CD4-positive, alpha-beta T cell treated with Interleukin-17A for 4 hours (primary cell): Measurements from ENCODE around the gene SMAP2.
A peak's percentile ranks its signal among the peaks of the same experiment; 100 is the strongest.
"Not testable (repeated sequence)": the region's sequence is repeated elsewhere in the genome, so short reads cannot be mapped to it uniquely, and the experiment has no call there.

ENCODE experiments used
- DNase-seq: peaks from one replicate; pipeline ENCODE4 v3.0.0-alpha.2; 2020; ENCODE audit warnings: mixed read lengths

SMAP2 gene

DNA sequence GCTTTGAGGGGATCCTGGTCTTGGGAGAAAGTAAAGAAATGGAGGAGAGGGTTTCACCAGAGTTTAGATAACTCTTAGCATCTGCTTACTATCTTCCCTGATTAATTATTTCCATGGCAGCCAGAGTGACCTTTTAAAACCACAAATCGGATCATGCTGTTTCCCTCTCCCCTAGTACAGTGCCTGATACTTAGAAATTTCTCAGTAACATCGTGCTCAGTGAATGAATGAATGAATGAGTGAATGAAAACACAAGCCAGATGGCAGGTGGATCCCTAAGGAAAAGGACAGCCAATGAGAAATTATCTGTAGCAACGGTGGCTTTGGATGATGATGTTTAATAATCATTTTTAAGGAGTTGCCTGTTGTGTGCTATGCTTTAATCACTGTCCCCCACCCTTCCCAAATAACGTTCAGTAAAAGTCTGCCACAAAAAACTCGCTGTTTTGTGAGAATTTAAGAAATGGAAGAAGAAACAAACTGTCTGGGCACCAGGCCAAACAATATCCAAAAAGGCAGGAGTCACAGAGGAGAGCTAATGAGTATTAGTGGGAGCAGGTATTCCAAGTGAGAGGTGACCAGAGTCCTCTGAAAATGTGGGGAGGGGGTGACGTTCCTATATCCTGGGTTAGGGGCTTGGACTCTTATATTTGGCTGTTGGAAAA is 737 bp upstream of the SMAP2 start:
- no peak for DNase-seq

DNA sequence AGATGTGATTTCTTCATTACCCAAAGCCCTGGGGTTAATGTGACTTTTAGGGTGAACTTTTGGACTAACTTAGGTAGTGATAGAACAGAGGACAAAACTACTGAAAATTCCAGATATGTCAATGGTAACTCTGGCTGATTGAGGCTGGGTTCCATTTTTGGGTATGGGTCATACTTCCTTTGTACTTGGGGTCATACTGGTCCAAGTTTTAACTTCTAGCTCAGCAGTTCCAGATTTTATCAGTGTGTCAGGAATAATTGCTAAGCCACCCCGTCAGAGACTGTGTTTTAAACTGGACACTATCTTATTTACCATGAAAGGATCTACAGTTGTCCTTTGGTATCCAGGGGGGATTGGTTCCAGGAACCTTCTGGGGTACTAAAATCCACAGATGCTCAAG is 4.0 kb downstream of the SMAP2 start:
- no peak for DNase-seq

DNA sequence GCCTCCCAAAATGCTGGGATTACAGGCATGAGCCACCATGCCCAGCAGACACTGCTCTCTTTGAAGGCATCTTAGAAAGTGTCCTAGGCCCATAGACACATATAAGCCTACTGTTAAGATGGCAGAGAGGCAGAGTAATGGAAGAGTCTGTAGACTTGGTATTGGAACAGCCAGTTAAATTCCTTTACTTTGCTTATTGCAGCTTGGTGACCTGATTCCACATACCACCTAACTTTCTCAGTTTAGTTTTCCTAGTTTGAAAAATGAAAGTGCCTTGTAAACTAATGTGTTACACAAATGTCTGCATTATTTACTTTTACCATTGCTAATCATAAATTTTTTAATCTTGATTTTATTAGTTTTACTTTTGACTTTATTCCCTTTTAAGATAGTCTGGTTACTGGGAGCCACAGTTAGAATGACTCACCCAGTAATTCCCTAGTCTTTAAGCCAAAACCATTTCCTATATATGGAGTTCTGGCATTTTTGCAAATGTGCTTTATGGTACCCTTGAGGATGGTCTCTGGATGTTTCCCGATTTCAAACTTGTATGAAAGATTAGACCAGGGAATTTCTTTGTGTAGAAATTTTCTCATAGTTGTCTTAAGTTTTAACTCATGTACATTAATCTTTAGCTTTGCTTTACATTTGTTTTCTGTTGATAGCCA is 6.4 kb downstream of the SMAP2 start:
- DNase-seq: no peak

DNA sequence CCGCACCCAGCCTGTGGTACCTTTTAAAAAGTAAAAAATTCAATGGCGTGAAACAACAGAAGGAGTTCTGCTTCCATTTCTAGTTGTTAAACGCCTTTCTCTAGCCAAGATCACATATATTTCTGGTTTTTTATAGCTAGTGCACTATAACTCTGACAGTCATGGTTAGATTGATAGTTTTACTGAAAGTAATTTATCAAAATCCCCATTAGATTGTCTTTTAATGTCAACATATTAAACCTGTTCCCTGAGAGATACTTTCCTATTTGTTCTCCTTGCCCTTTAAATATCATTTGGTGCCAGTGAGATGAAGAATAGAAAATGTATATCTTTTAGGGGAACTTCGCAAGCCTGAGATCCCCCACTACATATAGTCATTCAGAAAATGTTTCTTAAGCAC is 7.3 kb downstream of the SMAP2 start:
- DNase-seq: no peak

DNA sequence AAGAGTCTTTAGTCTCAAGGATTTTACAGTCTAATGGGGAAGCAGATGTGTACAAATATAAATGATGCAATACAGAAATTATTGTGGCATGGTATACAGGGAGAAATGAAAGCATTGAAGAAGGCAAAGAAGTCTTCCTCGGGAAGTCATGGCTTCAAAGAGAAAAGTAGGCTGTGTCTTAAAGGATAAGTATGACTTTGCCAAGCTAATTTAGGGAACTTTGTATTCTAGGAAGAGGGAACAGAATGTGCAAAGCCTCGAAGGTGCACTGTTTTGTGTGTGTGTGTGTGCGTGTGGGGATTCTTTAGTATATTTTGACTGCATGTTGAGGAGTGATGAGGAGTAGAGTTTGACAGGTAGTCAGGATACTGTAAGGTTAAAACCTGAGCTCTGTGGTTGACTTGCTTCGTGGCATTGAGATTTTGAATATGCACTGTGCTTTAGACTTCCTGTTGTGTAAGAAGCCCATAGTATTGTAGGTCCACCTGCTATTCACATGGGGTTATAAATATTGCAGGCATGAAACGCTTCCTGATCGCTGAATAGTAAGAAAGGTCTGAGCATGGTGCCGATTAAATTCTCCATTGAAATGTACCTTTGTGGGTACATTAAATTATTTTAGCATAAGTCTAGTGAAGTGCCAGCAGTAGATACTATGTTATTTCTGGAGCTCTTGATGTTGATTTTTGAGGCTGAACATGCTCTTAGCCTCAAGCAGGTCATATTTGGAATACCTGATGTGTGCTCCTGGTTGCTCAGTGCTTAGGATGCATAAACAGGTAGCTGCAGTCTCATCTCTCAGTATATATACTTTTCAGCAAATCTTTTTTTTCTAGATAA is 8.0 kb downstream of the SMAP2 start:
- DNase-seq: peak; percentile 35

DNA sequence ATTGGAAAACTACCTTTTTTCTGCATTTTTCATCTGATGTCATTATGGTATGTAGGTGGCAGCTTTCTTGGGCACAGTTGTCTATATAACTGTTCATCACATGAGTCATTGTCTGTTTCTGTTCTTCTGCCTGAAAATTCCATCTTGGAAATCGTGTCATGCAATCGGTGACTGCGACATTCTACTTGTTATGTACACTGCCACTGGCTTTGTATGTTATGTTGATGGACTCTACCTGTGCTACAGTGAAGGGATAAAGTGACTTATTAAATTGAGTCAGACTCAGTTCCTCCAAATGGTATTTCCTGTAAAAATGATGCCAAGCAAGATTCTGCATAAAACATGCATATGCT is 8.6 kb downstream of the SMAP2 start:
- DNase-seq: no peak

DNA sequence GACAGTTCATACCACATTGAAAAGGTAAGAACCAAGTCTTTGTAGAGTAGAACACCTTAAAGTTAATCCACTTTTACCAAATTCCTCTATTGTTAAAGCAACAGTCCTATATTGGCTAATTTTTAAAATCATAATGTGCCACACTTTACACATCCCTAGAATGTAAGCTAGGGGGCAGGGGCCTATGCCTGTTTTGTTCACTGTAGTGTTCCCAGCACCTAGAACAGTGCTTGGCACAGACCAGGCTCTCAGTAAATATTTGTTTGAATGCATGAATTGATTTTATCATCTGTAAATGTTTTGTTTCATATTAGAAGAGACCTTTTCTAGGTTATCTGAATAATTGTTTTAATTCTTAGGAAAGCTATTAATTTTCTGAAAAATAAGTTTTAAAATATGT is 9.1 kb downstream of the SMAP2 start:
- no peak for DNase-seq

DNA sequence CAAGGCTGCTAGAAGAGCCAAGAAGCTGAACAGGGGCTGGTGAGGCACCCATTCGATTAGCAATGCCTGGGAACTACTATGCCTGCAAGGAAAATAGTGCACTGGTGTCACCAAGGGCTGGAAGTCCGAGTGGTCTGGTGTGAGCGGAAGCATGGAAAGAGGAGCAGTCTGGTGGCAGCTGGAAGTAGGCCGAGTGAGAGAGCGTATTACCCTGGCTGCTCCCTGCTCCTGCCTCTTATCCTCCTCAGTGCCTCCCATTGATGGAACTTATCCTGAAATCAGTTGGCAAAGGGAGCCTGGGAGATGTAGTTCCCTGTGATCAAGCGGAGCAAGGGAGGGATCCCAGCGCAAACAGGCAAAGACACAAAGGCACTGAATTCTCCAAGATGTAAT is 9.6 kb downstream of the SMAP2 start:
- DNase-seq: no peak

DNA sequence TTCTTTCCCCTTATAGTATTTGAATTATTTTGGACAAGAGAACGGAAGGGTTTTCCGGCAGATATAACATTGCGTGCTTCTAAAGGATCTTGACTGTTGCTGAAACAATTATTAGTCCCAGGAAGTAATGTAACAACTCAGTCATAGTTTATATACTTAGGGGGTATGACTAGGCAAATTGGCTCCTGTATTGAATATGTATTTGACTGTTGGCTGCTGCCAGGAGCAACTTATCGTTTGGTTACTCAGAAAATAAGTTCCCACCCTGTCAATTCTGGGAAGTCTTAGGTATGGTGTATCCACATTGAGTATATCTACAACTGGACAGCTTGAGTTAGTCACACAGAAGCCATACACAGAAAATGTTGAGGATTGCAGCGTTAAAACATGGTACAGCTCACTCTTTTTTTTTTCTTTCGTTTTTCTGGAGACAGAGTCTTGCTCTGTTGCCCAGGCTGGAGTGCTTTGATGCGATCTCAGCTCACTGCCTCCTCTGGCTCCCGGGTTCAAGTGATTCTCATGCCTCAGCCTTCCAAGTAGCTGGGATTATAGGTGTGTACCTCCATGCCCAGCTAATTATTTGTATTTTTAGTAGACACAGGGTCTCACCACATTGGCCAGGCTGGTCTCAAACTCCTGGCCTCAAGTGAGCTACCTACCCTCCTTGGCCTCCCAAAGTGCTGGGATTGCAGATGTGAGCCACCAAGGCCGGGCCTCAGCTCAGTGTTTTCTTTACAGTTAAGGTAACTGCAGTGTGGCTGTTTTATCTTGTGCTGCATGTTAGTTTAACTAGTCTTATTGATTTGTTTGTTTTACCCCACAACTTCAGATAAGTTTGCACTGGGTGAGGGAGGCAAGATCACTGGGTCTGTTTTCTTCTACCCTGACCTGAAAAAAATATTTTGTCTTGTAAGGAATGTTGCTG is 10.2 kb downstream of the SMAP2 start:
- no peak for DNase-seq

DNA sequence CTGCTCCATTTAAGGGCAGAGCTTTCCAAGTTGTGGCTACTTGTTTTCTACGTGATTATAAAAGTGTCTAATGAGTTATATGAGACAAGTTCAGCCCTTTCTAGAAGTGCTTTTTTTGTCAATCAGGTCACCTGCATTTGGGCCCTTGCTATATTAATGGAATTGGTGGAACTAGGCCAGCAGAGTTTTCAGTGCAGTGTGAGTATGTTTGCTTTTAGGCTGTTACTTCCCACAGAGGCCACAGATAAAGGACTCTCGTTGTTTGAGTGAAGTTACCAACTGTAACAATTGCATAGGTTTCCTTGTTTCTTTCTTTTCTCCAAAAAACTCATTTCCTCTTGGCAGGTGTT is 10.9 kb downstream of the SMAP2 start:
- no peak for DNase-seq

DNA sequence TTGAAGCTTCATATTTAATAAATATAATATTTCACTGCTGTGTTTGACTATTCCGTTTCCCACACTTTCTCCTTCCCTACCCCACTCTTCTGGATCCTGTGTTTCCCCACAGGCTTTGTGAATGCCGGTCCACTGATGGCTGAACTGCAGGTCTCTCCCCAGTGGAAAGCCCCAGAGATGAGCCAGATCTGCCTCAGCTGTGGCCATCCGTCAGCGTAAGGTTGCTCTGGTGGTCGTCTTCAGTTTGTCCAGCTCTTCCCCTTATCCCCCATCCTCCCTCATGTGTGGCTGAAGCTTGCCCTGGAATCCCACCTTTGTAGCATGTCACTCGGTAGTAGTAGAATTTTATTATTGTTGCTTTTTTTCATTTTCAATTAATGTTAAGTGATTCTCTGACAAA is 11.4 kb downstream of the SMAP2 start:
- no peak for DNase-seq

DNA sequence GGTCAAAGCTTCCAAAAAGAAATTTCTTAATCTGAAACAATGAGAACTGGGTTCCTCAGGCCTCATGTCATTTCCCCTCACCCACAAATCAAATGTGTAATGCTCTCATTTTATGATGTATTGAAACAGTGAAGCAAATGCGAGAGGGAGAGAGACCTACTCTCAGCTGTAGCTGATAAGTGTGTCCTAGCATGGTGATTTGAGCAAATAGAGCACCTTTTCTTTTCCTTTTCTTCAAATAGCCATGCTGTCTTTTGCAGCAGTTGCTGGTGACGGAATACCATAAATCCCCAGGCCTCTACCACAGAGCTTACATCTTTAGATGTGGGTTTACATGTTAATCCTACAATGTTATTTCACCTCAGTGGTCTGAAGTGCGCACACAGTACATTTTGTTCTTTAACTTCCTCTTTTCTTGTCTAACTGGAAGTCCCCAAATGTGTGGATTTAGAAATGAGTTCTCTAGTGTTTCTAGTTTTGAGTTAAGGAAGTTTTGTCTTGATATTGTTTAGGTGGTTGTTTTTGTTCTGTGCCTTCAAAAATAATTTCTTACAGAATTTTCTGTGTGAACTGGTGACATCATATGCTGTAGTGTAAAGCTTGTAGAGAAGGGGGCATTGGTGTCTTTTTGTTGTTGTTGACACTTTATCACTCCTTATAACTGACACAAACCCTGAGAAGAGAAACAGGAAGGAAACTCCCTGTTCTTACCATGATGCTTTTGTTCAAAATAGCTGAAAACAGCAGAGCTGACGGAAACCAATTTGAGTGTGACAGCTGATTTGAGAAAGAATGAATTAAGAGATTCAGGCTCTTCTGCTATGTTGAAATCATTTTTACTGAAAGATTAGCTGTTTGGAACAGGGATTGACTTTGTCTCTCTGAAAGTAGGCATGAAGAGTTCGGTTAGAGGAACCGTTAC is 12.2 kb downstream of the SMAP2 start:
- DNase-seq: peak; percentile 65

DNA sequence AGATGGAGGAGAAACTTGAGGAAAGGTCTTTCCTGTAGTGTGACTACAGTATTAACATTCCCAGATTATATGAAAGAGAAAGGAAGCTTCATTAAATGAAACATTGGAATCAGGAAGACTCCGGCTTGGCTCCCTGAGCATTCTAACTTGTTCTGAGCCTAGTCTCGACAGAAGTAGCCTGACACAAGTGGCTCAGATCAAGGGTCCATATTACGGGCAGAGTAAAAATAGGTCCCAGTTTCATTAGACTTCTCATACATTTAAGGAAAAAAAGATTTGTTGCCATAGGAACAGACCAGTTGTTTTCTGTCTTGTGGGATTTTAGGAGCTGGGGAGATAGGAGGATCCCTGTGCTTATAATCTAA is 12.8 kb downstream of the SMAP2 start:
- no peak for DNase-seq

DNA sequence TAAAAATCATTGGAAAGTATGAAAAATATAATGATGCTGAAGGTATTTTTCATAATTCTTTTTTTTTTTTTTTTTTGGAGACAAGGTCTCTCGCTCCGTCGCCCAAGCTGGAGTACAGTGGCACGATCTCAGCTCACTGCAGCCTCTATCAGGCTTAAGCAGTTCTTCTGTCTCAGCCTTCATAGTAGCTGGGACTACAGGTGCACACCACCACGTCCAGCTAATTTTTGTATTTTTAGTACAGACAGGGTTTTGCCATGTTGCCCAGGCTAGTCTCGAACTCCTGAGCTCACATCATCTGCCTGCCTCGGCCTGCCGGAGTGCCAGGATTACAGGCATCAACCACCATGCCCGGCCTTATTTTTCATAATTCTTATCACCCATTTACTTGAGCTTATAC is 13.3 kb downstream of the SMAP2 start:
- DNase-seq: no peak

DNA sequence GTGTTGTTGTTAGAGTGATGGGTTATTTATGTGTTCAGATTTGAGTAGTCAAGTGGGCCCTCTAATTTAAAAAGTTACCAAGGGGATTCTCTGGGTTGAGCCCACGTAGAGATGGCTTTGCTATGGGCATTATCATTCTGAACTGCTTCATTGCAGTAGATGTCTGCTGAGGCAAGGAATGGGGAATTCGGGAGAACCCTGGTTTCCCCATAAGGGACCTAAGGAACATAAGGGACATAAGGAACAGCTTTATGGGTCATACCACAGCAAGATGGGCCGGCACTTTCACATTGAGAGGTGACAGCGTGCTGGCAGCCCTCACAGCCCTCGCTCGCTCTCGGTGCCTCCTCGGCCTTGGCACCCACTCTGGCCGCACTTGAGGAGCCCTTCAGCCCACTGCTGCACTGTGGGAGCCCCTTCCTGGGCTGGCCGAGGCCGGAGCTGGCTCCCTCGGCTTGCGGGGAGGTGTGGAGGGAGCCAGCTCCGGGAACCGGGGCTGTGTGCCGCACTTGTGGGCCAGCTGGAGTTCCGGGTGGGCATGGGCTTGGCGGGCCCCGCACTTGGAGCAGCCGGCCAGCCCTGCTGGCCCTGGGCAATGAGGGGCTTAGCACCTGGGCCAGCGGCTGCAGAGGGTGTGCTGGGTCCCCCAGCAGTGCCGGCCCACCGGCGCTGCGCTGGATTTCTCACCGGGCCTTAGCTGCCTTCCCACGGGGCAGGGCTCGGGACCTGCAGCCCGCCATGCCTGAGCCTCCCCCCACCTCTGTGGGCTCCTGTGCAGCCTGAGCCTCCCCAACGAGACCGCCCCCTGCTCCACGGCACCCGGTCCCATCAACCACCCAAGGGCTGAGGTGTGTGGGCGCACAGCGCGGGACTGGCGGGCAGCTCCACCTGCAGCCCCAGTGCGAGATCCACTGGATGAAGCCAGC is 14.1 kb downstream of the SMAP2 start:
- DNase-seq: not testable (repeated sequence)

DNA sequence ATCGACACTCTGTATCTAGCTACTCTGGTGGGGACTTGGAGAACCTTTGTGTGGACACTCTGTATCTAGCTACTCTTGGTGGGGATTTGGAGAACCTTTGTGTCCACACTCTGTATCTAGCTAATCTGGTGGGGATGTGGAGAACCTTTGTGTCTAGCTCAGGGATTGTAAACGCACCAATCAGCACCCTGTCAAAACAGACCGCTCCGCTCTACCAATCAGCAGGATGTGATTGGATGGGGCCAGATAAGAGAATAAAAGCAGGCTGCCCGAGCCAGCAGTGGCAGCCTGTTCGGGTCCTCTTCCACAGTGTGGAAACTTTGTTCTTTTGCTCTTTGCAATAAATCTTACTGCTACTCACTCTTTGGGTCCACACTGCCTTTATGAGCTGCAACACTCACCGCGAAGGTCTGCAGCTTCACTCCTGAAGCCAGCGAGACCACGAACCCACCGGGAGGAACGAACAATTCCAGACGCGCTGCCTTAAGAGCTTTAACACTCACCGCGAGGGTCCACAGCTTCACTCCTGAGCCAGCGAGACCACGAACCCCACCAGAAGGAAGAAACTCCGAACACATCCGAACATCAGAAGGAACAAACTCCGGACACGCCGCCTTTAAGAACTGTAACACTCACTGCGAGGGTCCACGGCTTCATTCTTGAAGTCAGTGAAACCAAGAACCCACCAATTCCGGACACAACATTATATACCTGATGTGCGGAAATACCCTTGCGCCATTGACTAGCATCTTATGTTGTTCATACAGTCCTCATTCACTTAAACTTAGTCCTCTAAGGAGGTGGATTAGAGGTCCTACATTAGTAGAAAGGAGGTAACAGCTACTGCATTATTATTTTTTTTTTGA is 15.2 kb downstream of the SMAP2 start:
- DNase-seq: peak; percentile 48

DNA sequence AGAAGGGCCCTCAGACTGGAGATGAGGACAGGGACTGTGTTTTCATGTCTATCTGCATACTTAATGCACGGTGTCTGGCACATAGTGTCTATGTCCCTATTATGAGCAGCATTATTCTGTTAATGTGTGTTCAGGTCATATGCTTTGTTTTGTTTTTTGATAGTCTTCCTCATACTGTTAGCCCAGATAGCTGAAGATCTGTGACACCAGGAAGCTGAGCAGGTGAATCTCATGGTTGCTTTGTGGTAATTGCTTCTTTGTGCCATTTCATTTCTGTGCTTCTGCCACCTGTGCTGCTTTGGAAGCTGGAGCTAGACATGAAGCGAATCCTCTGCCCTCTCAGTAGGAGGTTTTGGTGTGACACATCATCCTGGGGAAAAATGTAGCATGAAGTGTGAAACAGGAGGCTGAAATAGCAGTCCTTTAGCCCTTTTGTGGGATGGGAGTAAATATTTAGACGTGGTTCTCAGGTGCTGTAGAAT is 15.8 kb downstream of the SMAP2 start:
- peak; percentile 47 for DNase-seq

DNA sequence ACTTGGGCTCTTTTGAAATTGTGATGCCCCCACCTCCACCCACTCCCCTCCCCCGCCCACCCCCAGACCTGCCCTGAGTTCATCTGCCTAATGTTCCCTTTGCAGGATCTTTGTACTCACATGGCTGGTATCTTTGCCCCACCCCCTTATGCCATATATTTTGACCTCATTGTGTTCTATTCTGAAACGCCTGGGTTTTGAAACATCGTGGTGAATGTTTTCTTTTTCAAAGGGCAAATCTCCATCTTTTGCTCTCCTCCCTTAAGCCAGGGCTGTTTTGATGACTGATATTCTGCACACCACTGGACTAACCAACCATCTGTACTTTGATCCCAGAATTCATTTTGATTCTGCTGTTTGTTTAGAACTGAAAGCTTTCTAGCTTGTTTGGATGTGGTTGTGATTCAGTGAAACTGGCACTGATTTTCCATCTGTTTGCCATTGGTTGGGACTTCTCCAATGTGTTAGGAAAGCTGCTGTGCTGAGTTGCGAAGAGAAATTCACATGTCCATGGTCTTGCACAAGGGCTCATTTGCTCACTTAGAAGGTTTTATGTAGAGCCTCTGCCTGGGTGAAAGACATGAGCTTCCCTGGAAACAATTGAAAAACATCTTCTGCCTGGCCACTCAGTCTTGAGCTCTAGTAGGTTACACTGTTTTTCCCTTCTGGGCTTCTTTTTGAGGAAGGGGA is 16.5 kb downstream of the SMAP2 start:
- DNase-seq: peak; percentile 29

DNA sequence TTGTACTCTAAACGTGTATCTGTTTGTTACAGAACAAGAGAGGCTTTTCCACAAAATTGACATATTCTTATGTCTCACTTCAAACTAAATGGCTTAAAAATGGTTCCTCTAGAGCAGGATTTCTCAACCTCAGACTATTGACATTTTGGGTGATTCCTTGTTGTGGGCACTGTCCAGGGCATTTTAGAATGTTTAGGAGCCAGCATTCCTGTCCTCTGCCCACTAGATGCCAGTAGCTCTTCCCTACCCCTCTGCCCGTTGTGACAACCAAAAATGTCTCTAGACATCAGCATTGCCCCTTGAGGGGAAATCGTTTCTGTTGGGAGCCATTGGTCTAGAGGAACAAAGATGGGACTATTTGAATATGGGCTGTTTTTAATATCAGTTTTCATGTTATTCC is 17.3 kb downstream of the SMAP2 start:
- DNase-seq: no peak
